Chondrocyte (in vitro differentiated cells): Measurements from ENCODE around the gene PRPH2. TPM values are rescaled to one million over a fixed set of nuclear protein-coding genes. Genes with fewer than 3 reads are reported as not detected.

Source experiments
- DNase-seq: peaks from one replicate; pipeline ENCODE4 v3.0.0; 2021; ENCODE audit warnings: mixed read lengths, low spot score
- H3K27ac Mint-ChIP-seq: one replicate; pipeline ENCODE4 v1.8.0; 2021; ENCODE audit warnings: mild to moderate bottlenecking, moderate library complexity, mixed read lengths; ENCODE audit not compliant: unreplicated experiment
- H3K27me3 Mint-ChIP-seq: 2 replicates; pipeline ENCODE4 v1.8.0; 2021; ENCODE audit warnings: low read depth, mixed read lengths
- H3K36me3 Mint-ChIP-seq: 2 replicates; pipeline ENCODE4 v1.8.0; 2021; ENCODE audit warnings: low read depth, mixed read lengths
- H3K4me1 Mint-ChIP-seq: 2 replicates; pipeline ENCODE4 v1.8.0; 2021; ENCODE audit warnings: low read depth, mild to moderate bottlenecking, mixed read lengths
- H3K4me3 Mint-ChIP-seq: one replicate; pipeline ENCODE4 v1.8.0; 2021; ENCODE audit warnings: mild to moderate bottlenecking, moderate library complexity, mixed read lengths; ENCODE audit not compliant: unreplicated experiment
- H3K9me3 Mint-ChIP-seq: 2 replicates; pipeline ENCODE4 v1.8.0; 2021; ENCODE audit warnings: low read depth, mixed read lengths
- total RNA-seq: library from RNA; stranded (reverse); gene quantifications from 3 replicates; pipeline ENCODE4 v1.2.1, GENCODE V29; 2021
- TF ChIP-seq, protein P1 (sequence below): fragments of 200-600 bp; sonication (generic); IDR thresholded peaks from 2 replicates; pipeline ENCODE4 v1.5.0; 2021; ENCODE audit warnings: antibody characterized with exemption, mild to moderate bottlenecking, moderate library complexity

The PRPH2 gene
- total RNA-seq, 1 donor from 2014 or later = not detected

DNA sequence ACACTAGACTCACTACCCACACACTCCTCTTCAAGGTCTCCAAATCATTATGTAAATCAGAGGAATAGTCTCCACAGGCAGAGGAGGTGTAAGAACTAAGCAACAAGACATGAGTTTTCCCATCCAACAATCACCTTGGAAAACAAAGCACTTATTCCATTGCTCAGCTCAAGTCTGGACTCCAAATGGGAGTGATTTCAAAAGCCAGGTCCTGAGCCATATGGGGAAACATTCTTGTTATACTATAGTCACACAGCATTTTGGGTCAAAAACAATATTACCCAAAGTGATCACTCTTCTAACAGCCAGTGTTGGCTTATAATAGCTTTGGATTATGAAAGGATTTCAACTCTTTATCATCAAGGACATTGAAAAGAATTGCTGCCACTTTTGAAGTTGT, 3.6 kb upstream of the PRPH2 start:
- Mint-ChIP-seq H3K4me3 (peak overlapping the region; percentile 33), H3K27me3 (no peaks in the 10 kb centered on the region), H3K4me1 (peaks cover 7% of the 10 kb centered on the region), H3K36me3 (no peaks in the 10 kb centered on the region), H3K27ac (no peak overlapping the region), H3K9me3 (no peaks in the 10 kb centered on the region)
- no peak for DNase-seq
- TF ChIP-seq, protein P1, sequence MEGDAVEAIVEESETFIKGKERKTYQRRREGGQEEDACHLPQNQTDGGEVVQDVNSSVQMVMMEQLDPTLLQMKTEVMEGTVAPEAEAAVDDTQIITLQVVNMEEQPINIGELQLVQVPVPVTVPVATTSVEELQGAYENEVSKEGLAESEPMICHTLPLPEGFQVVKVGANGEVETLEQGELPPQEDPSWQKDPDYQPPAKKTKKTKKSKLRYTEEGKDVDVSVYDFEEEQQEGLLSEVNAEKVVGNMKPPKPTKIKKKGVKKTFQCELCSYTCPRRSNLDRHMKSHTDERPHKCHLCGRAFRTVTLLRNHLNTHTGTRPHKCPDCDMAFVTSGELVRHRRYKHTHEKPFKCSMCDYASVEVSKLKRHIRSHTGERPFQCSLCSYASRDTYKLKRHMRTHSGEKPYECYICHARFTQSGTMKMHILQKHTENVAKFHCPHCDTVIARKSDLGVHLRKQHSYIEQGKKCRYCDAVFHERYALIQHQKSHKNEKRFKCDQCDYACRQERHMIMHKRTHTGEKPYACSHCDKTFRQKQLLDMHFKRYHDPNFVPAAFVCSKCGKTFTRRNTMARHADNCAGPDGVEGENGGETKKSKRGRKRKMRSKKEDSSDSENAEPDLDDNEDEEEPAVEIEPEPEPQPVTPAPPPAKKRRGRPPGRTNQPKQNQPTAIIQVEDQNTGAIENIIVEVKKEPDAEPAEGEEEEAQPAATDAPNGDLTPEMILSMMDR = no peak

DNA sequence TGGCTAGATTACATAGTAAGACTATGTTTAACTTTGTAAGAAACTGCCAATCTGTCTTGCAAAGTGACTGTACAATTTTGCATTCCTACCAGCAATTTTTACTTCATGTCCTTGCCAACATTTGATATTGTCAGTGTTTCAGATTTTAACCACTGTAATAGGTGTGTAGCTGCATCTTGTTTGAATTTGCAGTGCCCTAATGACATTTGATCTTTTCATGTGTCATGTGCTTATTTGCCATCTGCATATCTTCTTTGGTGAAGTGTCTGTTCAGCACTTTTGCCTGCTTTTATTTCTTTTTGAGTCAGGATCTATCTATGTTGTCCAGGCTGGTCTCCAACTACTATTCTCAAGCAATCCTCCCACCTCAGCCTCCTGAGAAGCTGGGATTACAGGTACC, 2.4 kb upstream of the PRPH2 start:
- Mint-ChIP-seq H3K4me3 (no peak overlapping the region), H3K27me3 (peaks cover 2% of the 10 kb centered on the region), H3K36me3 (no peaks in the 10 kb centered on the region), H3K9me3 (no peaks in the 10 kb centered on the region), H3K27ac (no peak overlapping the region), H3K4me1 (peaks cover 13% of the 10 kb centered on the region)
- TF ChIP-seq, protein P1 = no peak
- DNase-seq = no peak

GRCh38 chr6:42720739-42721138, 1.7 kb downstream of the PRPH2 start:
- H3K4me3 Mint-ChIP-seq = no peak overlapping the region
- DNase-seq = no peak
- H3K9me3 Mint-ChIP-seq = no peaks in the 10 kb centered on the region
- no peak overlapping the region for H3K27ac Mint-ChIP-seq
- TF ChIP-seq, protein P1 = no peak
- peaks cover 2% of the 10 kb centered on the region for H3K27me3 Mint-ChIP-seq
- H3K4me1 Mint-ChIP-seq = peaks cover 7% of the 10 kb centered on the region
- no peaks in the 10 kb centered on the region for H3K36me3 Mint-ChIP-seq

DNA sequence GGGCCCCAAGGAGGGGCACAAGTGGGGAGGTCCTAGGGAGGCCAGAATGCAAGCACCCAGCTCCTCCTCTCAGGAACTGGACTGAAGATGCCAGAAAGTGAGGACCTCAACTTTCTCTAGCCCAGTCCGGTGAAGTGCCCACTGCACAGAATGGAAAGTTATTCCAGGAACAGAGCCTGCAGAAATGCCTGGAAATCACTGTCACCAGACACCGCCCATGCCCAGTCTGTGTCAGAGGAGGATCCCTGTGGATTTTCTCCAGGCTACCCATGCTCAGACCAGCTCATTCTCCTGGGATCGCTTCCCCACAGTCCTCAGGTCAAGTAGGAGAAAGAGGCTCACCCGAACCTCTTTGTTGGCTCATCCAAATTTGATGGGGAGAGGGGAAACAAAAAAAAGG, 6.5 kb downstream of the PRPH2 start:
- Mint-ChIP-seq H3K27me3 (peaks cover 2% of the 10 kb centered on the region), H3K9me3 (peaks cover 14% of the 10 kb centered on the region), H3K27ac (no peak overlapping the region), H3K4me1 (peaks cover 11% of the 10 kb centered on the region), H3K36me3 (peaks cover 3% of the 10 kb centered on the region), H3K4me3 (no peak overlapping the region)
- TF ChIP-seq, protein P1 = no peak
- DNase-seq = peak; percentile 36

DNA sequence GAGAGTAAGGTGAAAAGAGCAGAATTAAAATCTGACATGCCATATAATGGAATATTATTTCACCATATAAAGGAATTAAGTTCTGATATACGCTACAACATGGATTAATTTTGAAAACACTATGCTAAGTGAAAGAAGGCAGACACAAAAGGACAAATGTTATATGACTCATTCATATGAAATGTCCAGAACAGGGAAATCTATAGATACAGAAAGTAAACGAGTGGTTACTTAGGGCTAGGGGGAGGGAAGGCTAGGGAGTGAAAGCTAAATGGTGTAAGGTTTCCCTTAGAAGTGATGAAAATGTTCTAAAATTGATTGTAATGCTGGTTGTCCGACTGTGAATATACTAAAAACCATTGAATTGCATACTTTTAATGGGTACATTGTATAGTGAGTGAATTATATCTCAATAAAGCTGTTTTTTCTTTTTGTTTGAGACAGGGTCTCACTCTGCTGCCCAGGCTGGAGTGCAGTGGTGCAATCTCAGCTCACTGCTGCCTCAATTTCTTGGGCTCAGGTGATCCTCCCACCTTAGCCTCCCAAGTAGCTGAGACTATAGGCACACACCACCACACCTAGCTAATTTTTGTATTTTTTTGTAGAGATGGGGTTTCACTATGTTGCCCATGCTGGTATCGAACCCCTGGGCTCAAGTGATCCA, 8.2 kb downstream of the PRPH2 start:
- Mint-ChIP-seq H3K9me3 (peaks cover 14% of the 10 kb centered on the region), H3K4me3 (no peak overlapping the region), H3K4me1 (peaks cover 11% of the 10 kb centered on the region), H3K27me3 (no peaks in the 10 kb centered on the region), H3K36me3 (peaks cover 3% of the 10 kb centered on the region), H3K27ac (peak overlapping the region; percentile 77)
- TF ChIP-seq, protein P1 = no peak
- DNase-seq = no peak
